Uterus (tissue), 4 donors: ENCODE data around the gene AHCYL1. TPM values are rescaled to one million over a fixed set of nuclear protein-coding genes. Genes with fewer than 3 reads are reported as not detected.
A peak's percentile ranks its signal among the peaks of the same experiment; 100 is the strongest.

Source experiments
- DNase-seq, 2 donors: peaks; one replicate each; pipeline ENCODE4 v3.0.0-alpha.2; 2019 to 2020
- H3K27ac ChIP-seq, 2 donors: fragments of 200-600 bp; sonication (generic); 1 replicate in 1 of 2; 2 replicates in 1 of 2; pipeline ENCODE4 v1.5.1; 2016 to 2018
- H3K27me3 ChIP-seq, 2 donors: fragments of 200-600 bp; sonication (generic); one replicate each; pipeline ENCODE4 v1.5.1; 2018 to 2019; ENCODE audit warnings: control low read depth in 1 of 2
- H3K36me3 ChIP-seq, 2 donors: fragments of 200-600 bp; sonication (generic); one replicate each; pipeline ENCODE4 v1.5.1; 2019; ENCODE audit warnings: control low read depth in 1 of 2
- H3K4me1 ChIP-seq, 2 donors: fragments of 200-600 bp; sonication (generic); one replicate each; pipeline ENCODE4 v1.5.1; 2018 to 2019; ENCODE audit warnings: control low read depth in 1 of 2
- H3K4me3 ChIP-seq, 2 donors: fragments of 200-600 bp; sonication (generic); 1 replicate in 1 of 2; 2 replicates in 1 of 2; pipeline ENCODE4 v1.5.1; 2018 to 2019; ENCODE audit warnings: mild to moderate bottlenecking in 1 of 2
- H3K9me3 ChIP-seq, 2 donors: fragments of 200-600 bp; sonication (generic); one replicate each; pipeline ENCODE4 v1.5.1; 2019; ENCODE audit warnings: control low read depth in 1 of 2
- POLR2A ChIP-seq, 2 donors: fragments of 450-650 bp; IDR thresholded peaks; one replicate each; pipeline ENCODE4 v1.6.1; 2016; ENCODE audit warnings: antibody characterized with exemption in 2 of 2, mild to moderate bottlenecking in 1 of 2, moderate library complexity in 1 of 2
- intact Hi-C: fragments of 100-400 bp; cut with DNase I; formaldehyde crosslinking; loops from one replicate; pipeline ENCODE4 v1.15.1; 2023; ENCODE audit warnings: low total_unique reads
- total RNA-seq, 4 donors: library from RNA; depleted of rRNA in 3 of 4; stranded (reverse); fragments of >200 nt in 3 of 4; gene quantifications; one replicate each; pipeline versions ENCODE4 v1.1.0 to v1.2.4, GENCODE V29; 2014 to 2023
- TF ChIP-seq, protein P1 (sequence below), 4 experiments: fragments of 200-600 bp in 2 of 4; fragments of 450-650 bp in 2 of 4; sonication (generic) in 2 of 4; IDR thresholded peaks; one replicate each; pipeline ENCODE4 v1.5.1; 2016 to 2019; ENCODE audit warnings: antibody characterized with exemption in 4 of 4, mild to moderate bottlenecking in 2 of 4, moderate library complexity in 1 of 4
- donor health status: DM: yes; HTN: yes; CAD: no.

Gene AHCYL1
- total RNA-seq, 4 donors from 2014 or later: 51.2 to 183 (median 70.2) TPM

DNA sequence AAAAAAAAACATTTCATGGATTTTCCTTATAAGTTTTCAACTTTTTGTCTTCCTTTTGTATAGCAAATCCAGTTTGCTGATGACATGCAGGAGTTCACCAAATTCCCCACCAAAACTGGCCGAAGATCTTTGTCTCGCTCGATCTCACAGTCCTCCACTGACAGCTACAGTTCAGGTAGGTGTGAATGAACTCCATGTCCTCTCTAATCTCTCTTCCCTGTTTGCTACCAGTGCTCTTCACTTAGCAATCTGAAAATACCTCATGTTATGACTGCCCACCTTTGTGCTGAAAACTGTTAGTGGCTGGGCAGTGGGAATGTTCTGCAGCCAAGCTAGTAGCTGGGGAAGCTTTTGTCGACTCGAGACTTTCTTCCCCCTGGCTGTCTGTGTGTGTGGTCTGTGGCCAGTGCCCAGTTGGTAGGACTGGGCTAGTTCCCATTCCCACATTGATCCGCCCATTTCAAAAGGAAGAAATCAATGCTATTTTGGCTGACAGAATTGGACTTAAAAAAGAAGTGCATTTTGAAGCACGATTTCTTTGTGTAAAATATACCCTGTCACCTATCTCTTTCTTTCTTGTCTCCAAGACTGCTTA, 24.5 kb downstream of the AHCYL1 start:
- H3K4me3 ChIP-seq: no peak overlapping the region
- intact Hi-C loops: no loop called here

DNA sequence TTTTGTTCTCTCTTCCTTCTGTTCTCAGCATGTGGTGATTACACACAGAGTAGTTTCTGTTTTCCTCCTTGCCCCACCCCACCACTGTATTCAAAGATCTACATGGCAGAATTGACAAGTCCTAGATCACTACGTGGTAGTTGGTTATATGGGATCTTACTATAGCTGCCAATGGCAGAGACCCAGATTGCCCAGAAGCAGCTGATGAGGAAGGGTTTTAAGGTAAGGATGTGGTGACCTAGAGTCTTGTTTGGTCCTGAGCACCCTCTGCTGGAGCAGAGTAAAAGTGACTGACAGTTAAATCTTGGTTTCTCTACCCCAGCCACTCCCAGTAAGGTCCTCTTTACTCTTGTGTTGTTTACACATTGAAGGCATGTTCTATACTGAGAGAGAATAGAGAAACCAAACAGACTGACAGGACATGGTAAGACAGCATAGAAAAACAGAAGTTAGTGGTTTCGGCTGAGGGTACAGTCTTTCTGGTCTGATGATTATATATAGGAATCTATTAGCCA, 27.0 kb downstream of the AHCYL1 start:
- no peak overlapping the region for H3K27ac ChIP-seq
- no peaks in the 10 kb centered on the region for H3K9me3 ChIP-seq
- no peaks in the 10 kb centered on the region for H3K27me3 ChIP-seq
- H3K36me3 ChIP-seq: no peaks in the 10 kb centered on the region
- no peak for TF ChIP-seq POLR2A (IDR thresholded peaks at IDR 0.05)
- TF ChIP-seq, protein P1, sequence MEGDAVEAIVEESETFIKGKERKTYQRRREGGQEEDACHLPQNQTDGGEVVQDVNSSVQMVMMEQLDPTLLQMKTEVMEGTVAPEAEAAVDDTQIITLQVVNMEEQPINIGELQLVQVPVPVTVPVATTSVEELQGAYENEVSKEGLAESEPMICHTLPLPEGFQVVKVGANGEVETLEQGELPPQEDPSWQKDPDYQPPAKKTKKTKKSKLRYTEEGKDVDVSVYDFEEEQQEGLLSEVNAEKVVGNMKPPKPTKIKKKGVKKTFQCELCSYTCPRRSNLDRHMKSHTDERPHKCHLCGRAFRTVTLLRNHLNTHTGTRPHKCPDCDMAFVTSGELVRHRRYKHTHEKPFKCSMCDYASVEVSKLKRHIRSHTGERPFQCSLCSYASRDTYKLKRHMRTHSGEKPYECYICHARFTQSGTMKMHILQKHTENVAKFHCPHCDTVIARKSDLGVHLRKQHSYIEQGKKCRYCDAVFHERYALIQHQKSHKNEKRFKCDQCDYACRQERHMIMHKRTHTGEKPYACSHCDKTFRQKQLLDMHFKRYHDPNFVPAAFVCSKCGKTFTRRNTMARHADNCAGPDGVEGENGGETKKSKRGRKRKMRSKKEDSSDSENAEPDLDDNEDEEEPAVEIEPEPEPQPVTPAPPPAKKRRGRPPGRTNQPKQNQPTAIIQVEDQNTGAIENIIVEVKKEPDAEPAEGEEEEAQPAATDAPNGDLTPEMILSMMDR (IDR thresholded peaks at IDR 0.05): peak in 3 of 4 experiments; percentile 17 to 31 (median 18)
- intact Hi-C loops: no loop called here
- H3K4me1 ChIP-seq: no peaks in the 10 kb centered on the region
- DNase-seq: no peak
- no peak overlapping the region for H3K4me3 ChIP-seq

More for the DNA sequence above, 24.5 kb downstream of the AHCYL1 start:
- Histone ChIP-seq H3K36me3 (no peaks in the 10 kb centered on the region), H3K27ac (no peak overlapping the region), H3K4me1 (peaks cover 0 to 11% of the 10 kb centered on the region in 2 donors), H3K9me3 (no peaks in the 10 kb centered on the region), H3K27me3 (no peaks in the 10 kb centered on the region)
- TF ChIP-seq, protein P1 (IDR thresholded peaks at IDR 0.05): no peak
- TF ChIP-seq POLR2A (IDR thresholded peaks at IDR 0.05): no peak
- no peak for DNase-seq

DNA sequence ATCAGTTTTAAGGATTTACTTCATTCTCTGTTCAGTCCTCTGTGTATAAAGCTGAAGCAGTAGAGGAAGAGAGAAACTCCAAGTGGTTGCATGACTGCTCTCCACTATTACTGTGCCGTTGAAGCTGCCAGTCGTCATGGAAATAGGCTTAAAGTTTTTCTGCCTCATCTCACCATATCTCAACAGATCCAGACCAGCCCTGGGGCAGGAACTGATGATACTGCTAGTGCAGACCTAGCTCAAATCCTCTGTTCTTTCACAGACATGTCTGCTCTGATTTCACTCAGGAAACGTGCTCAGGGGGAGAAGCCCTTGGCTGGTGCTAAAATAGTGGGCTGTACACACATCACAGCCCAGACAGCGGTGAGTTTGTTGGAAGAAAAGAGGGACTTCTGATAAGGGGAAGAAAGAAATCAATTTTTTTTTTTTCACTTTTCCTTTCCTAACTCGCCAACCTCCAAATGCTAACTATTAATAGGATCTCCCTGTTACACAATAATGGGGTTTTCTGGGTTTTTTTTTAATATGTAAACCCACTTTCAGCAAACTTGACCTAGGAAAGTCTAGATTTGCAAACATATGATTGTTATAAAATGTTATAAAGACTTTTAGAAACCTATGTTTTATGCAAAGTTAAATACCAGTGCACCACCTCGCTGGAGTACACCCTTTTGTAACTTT, 27.7 kb downstream of the AHCYL1 start:
- Histone ChIP-seq H3K4me3 (no peak overlapping the region), H3K4me1 (no peaks in the 10 kb centered on the region), H3K27me3 (no peaks in the 10 kb centered on the region), H3K36me3 (no peaks in the 10 kb centered on the region), H3K9me3 (no peaks in the 10 kb centered on the region), H3K27ac (no peak overlapping the region)
- intact Hi-C loops: no loop called here
- no peak for DNase-seq
- TF ChIP-seq, protein P1 (IDR thresholded peaks at IDR 0.05): no peak
- TF ChIP-seq POLR2A (IDR thresholded peaks at IDR 0.05): no peak

DNA sequence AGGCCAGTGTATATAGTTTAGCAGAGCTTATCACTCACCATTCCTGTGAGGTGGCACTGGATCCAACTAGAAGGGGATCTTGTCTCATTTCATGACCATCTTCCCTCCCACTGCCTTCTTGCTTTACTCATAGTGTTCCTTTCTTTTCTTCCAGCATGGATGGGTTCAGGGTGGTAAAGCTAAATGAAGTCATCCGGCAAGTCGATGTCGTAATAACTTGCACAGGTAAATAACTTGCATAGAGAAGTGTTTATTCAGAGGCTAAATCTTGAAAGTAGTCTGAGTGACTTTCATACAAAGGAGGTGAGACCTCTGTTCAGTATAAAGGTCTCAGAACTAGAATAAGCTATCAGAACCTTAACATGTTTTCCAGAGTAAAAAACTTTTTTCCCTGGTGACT, 33.2 kb downstream of the AHCYL1 start:
- no peaks in the 10 kb centered on the region for H3K36me3 ChIP-seq
- intact Hi-C loops: no loop called here

More for the DNA sequence above, 33.2 kb downstream of the AHCYL1 start:
- no peaks in the 10 kb centered on the region for H3K4me1 ChIP-seq
- H3K4me3 ChIP-seq: no peak overlapping the region
- TF ChIP-seq, protein P1 (IDR thresholded peaks at IDR 0.05): no peak
- no peak for TF ChIP-seq POLR2A (IDR thresholded peaks at IDR 0.05)
- no peaks in the 10 kb centered on the region for H3K27me3 ChIP-seq
- no peak for DNase-seq
- H3K27ac ChIP-seq: no peak overlapping the region
- H3K9me3 ChIP-seq: no peaks in the 10 kb centered on the region
